ENCODE data around the gene ADAMTS12.
A peak's percentile ranks its signal among the peaks of the same experiment; 100 is the strongest.

ADAMTS12 gene

GRCh38 chr5:33894566-33894965 is 2.8 kb upstream of the ADAMTS12 start:
- DNase-seq, result no peak

GRCh38 chr5:33892620-33893137 is 889 bp upstream of the ADAMTS12 start:
- DNase-seq, result no peak

- no peak for DNase-seq
Observed at GRCh38 chr5:33891446-33891787, 373 bp downstream of the ADAMTS12 start.

- DNase-seq, result no peak
Observed at GRCh38 chr5:33890131-33891032, 1.4 kb downstream of the ADAMTS12 start.

GRCh38 chr5:33888587-33888986 is 3.2 kb downstream of the ADAMTS12 start:
- no peak for DNase-seq

- no peak for DNase-seq
Observed at GRCh38 chr5:33887268-33887667, 4.5 kb downstream of the ADAMTS12 start.

GRCh38 chr5:33886283-33886682 is 5.5 kb downstream of the ADAMTS12 start:
- DNase-seq, result no peak

GRCh38 chr5:33885679-33886078 is 6.1 kb downstream of the ADAMTS12 start:
- DNase-seq, result no peak

- no peak for DNase-seq
Observed at GRCh38 chr5:33883482-33883881, 8.3 kb downstream of the ADAMTS12 start.

GRCh38 chr5:33880319-33880718 is 11.5 kb downstream of the ADAMTS12 start:
- no peak for DNase-seq

- DNase-seq, result no peak
Observed at GRCh38 chr5:33877449-33877848, 14.3 kb downstream of the ADAMTS12 start.

GRCh38 chr5:33867241-33867640 is 24.5 kb downstream of the ADAMTS12 start:
- DNase-seq, result no peak

- DNase-seq, result peak; percentile 11
Observed at GRCh38 chr5:33859177-33859576, 32.6 kb downstream of the ADAMTS12 start.

GRCh38 chr5:33857037-33857436 is 34.8 kb downstream of the ADAMTS12 start:
- DNase-seq, result no peak

- DNase-seq, result no peak
Observed at GRCh38 chr5:33855396-33855795, 36.4 kb downstream of the ADAMTS12 start.

- DNase-seq, result no peak
Observed at GRCh38 chr5:33854733-33855151, 37.0 kb downstream of the ADAMTS12 start.

GRCh38 chr5:33852837-33853236 is 39.0 kb downstream of the ADAMTS12 start:
- no peak for DNase-seq

GRCh38 chr5:33852319-33852718 is 39.5 kb downstream of the ADAMTS12 start:
- no peak for DNase-seq

GRCh38 chr5:33850100-33850594 is 41.6 kb downstream of the ADAMTS12 start:
- no peak for DNase-seq

GRCh38 chr5:33848554-33848953 is 43.2 kb downstream of the ADAMTS12 start:
- no peak for DNase-seq

GRCh38 chr5:33846851-33847250 is 44.9 kb downstream of the ADAMTS12 start:
- DNase-seq, result no peak

GRCh38 chr5:33843579-33843978 is 48.2 kb downstream of the ADAMTS12 start:
- DNase-seq, result no peak

- no peak for DNase-seq
Observed at GRCh38 chr5:33842456-33842855, 49.3 kb downstream of the ADAMTS12 start.

GRCh38 chr5:33841891-33842290 is 49.9 kb downstream of the ADAMTS12 start:
- no peak for DNase-seq

Measured in NCI-H82 (cell line).